CD4-positive, alpha-beta T cell (primary cell): ENCODE data around the gene TEAD4. TPM values are rescaled to one million over a fixed set of nuclear protein-coding genes. Genes with fewer than 3 reads are reported as not detected.

Experiments
- ATAC-seq: fragments of 200-7000 bp; cut with Tn5 transposase; one replicate; pipeline ENCODE4 v1.10.0; 2022; ENCODE audit warnings: mild to moderate bottlenecking; ENCODE audit not compliant: poor library complexity
- CTCF ChIA-PET: fragments of 350-600 bp; sonication (Branson Sonifier 250); formaldehyde crosslinking; loops from one replicate; lab custom pipeline; 2021; ENCODE audit warnings: antibody characterized with exemption, inconsistent platforms; lab: Charles Lee
- POLR2A ChIA-PET: fragments of 350-600 bp; sonication (Branson Sonifier 250); formaldehyde crosslinking; loops from one replicate; lab custom pipeline; 2021; ENCODE audit warnings: antibody characterized with exemption, inconsistent platforms; lab: Charles Lee
- DNase-seq, 14 experiments: peaks; one replicate each; pipeline ENCODE4 v3.0.0-alpha.2; 2013 to 2020; ENCODE audit warnings: mixed read lengths in 2 of 14
- H3K27ac ChIP-seq, 2 donors: one replicate each; pipeline versions ENCODE4 v1.5.1 to v1.7.0; 2013; ENCODE audit warnings: low read length in 2 of 2, low read depth in 1 of 2, mild to moderate bottlenecking in 1 of 2
- H3K27me3 ChIP-seq, 2 experiments: 1 replicate in 1 of 2; 2 replicates in 1 of 2; pipeline versions ENCODE4 v1.6.1 to v1.7.0; 2013; ENCODE audit warnings: low read length in 2 of 2, control low read depth in 1 of 2, mild to moderate bottlenecking in 1 of 2, moderate library complexity in 1 of 2; ENCODE audit not compliant: insufficient read depth in 2 of 2, control insufficient read depth in 1 of 2
- H3K36me3 ChIP-seq: one replicate; pipeline ENCODE4 v1.6.1; 2013; ENCODE audit warnings: low read length, control low read depth; ENCODE audit not compliant: insufficient read depth
- H3K4me1 ChIP-seq: one replicate; pipeline ENCODE4 v1.6.1; 2013; ENCODE audit warnings: low read length, control low read depth; ENCODE audit not compliant: insufficient read depth
- H3K4me3 ChIP-seq: one replicate; pipeline ENCODE4 v1.5.1; 2013; ENCODE audit warnings: mild to moderate bottlenecking, low read length, moderate library complexity
- H3K9me3 ChIP-seq, 2 experiments: 1 replicate in 1 of 2; 2 replicates in 1 of 2; pipeline versions ENCODE4 v1.6.1 to v1.7.0; 2013; ENCODE audit warnings: low read length in 2 of 2, mild to moderate bottlenecking in 2 of 2, control low read depth in 1 of 2, moderate library complexity in 1 of 2; ENCODE audit not compliant: control insufficient read depth in 1 of 2, insufficient read depth in 1 of 2
- H3K27ac Mint-ChIP-seq: one replicate; pipeline ENCODE4 v1.8.0; 2020; ENCODE audit warnings: mixed read lengths
- H3K27me3 Mint-ChIP-seq: one replicate; pipeline ENCODE4 v1.8.0; 2021; ENCODE audit warnings: mixed read lengths
- H3K36me3 Mint-ChIP-seq: one replicate; pipeline ENCODE4 v1.8.0; 2021; ENCODE audit warnings: low read depth, mixed read lengths
- H3K4me1 Mint-ChIP-seq: one replicate; pipeline ENCODE4 v1.8.0; 2021; ENCODE audit warnings: low read depth, mixed read lengths
- H3K4me3 Mint-ChIP-seq: one replicate; pipeline ENCODE4 v1.8.0; 2020; ENCODE audit warnings: mild to moderate bottlenecking, mixed read lengths
- H3K9me3 Mint-ChIP-seq: one replicate; pipeline ENCODE4 v1.8.0; 2020; ENCODE audit warnings: mixed read lengths
- CTCF ChIP-seq: fragments of 200-600 bp; IDR thresholded peaks from one replicate; pipeline ENCODE4 v1.8.0; 2022; ENCODE audit warnings: antibody characterized with exemption, mild to moderate bottlenecking
- intact Hi-C, 2 experiments: fragments of 100-400 bp; cut with DNase I in 1 of 2; cut with micrococcal nuclease in 1 of 2; formaldehyde crosslinking; loops; one replicate each; pipeline versions ENCODE4 v1.15.1 to v1.9.0; 2023 to 2025; cut with DNase I, micrococcal nuclease
- total RNA-seq, 174 experiments: library from RNA in 2 of 174; stranded (reverse) in 2 of 174; gene quantifications; one replicate each; pipeline ENCODE4 v1.2.3 and lab custom pipeline; 2021 to 2026

The TEAD4 gene
- total RNA-seq, 2 experiments from 2014 or later: not detected

GRCh38 chr12:3081886-3082285, 122.7 kb downstream of the TEAD4 start:
- POLR2A ChIA-PET: no interaction called here

GRCh38 chr12:3083241-3083920, 124.2 kb downstream of the TEAD4 start:
- intact Hi-C loops: loop anchor here in 1 of 2 experiments (5.0 to 10.0 kb wide), 2 partner anchors 386 to 671 kb away; partner anchors contain the start of gene CRACR2A
- Mint-ChIP-seq H3K27ac (no peak overlapping the region), H3K4me1 (peaks cover 1% of the 10 kb centered on the region), H3K36me3 (no peaks in the 10 kb centered on the region), H3K27me3 (no peaks in the 10 kb centered on the region), H3K9me3 (no peaks in the 10 kb centered on the region), H3K4me3 (no peak overlapping the region)
- no peak for TF ChIP-seq CTCF
- ATAC-seq (no peak), DNase-seq (no peak)
- Histone ChIP-seq H3K36me3 (no peaks in the 10 kb centered on the region), H3K27ac (no peak overlapping the region), H3K9me3 (no peaks in the 10 kb centered on the region), H3K4me1 (peaks cover 6% of the 10 kb centered on the region), H3K4me3 (no peak overlapping the region), H3K27me3 (no peaks in the 10 kb centered on the region)
- ChIA-PET CTCF (interaction anchor here (1.1 kb wide), 1 partner anchor 10 kb away, joined by 4 read pairs; no protein-coding TSS in a partner anchor), POLR2A (no interaction called here)

More at GRCh38 chr12:3081886-3082285, 122.7 kb downstream of the TEAD4 start:
- Histone ChIP-seq H3K4me1 (peaks cover 15% of the 10 kb centered on the region), H3K9me3 (no peaks in the 10 kb centered on the region), H3K27me3 (no peaks in the 10 kb centered on the region), H3K4me3 (no peak overlapping the region), H3K36me3 (no peaks in the 10 kb centered on the region), H3K27ac (no peak overlapping the region)
- no peak overlapping the region for H3K27ac Mint-ChIP-seq
- no peaks in the 10 kb centered on the region for H3K27me3 Mint-ChIP-seq
- DNase-seq: no peak
- intact Hi-C loops: loop anchor here in 1 of 2 experiments (5.0 to 10.0 kb wide), 2 partner anchors 385 to 673 kb away; partner anchors contain the start of gene CRACR2A
- H3K4me1 Mint-ChIP-seq: peaks cover 8% of the 10 kb centered on the region
- no peak for ATAC-seq
- TF ChIP-seq CTCF: no peak
- no peaks in the 10 kb centered on the region for H3K9me3 Mint-ChIP-seq
- H3K36me3 Mint-ChIP-seq: no peaks in the 10 kb centered on the region
- CTCF ChIA-PET: interaction anchor here (1.1 kb wide), 1 partner anchor 8 kb away, joined by 4 read pairs; no protein-coding TSS in a partner anchor
- no peak overlapping the region for H3K4me3 Mint-ChIP-seq

GRCh38 chr12:3083921-3084347, 124.7 kb downstream of the TEAD4 start:
- no peaks in the 10 kb centered on the region for H3K27me3 Mint-ChIP-seq
- CTCF ChIA-PET: no interaction called here

More at GRCh38 chr12:3083921-3084347, 124.7 kb downstream of the TEAD4 start:
- Mint-ChIP-seq H3K4me3 (no peak overlapping the region), H3K4me1 (no peaks in the 10 kb centered on the region), H3K27ac (no peak overlapping the region), H3K36me3 (no peaks in the 10 kb centered on the region), H3K9me3 (no peaks in the 10 kb centered on the region)
- no peak for DNase-seq
- intact Hi-C loops: loop anchor here in 1 of 2 experiments (5.0 to 10.0 kb wide), 2 partner anchors 387 to 671 kb away; partner anchors contain the start of gene CRACR2A
- peaks cover 6% of the 10 kb centered on the region for H3K4me1 ChIP-seq
- no peak for TF ChIP-seq CTCF
- H3K36me3 ChIP-seq: no peaks in the 10 kb centered on the region
- H3K4me3 ChIP-seq: no peak overlapping the region
- no peak for ATAC-seq
- POLR2A ChIA-PET: no interaction called here
- H3K9me3 ChIP-seq: no peaks in the 10 kb centered on the region
- H3K27me3 ChIP-seq: no peaks in the 10 kb centered on the region
- H3K27ac ChIP-seq: no peak overlapping the region
